GM12892 (cell line): ENCODE data around the gene TEPSIN.

Experiments
- POLR2AphosphoS5 ChIP-seq: IDR thresholded peaks from 2 replicates; pipeline ENCODE4 v1.6.1; 2011; ENCODE audit warnings: low read depth, low read length, control low read depth
- TAF1 ChIP-seq: IDR thresholded peaks from 2 replicates; pipeline ENCODE4 v1.6.1; 2011; ENCODE audit warnings: low read depth, mild to moderate bottlenecking, control low read depth, low read length, borderline replicate concordance

DNA sequence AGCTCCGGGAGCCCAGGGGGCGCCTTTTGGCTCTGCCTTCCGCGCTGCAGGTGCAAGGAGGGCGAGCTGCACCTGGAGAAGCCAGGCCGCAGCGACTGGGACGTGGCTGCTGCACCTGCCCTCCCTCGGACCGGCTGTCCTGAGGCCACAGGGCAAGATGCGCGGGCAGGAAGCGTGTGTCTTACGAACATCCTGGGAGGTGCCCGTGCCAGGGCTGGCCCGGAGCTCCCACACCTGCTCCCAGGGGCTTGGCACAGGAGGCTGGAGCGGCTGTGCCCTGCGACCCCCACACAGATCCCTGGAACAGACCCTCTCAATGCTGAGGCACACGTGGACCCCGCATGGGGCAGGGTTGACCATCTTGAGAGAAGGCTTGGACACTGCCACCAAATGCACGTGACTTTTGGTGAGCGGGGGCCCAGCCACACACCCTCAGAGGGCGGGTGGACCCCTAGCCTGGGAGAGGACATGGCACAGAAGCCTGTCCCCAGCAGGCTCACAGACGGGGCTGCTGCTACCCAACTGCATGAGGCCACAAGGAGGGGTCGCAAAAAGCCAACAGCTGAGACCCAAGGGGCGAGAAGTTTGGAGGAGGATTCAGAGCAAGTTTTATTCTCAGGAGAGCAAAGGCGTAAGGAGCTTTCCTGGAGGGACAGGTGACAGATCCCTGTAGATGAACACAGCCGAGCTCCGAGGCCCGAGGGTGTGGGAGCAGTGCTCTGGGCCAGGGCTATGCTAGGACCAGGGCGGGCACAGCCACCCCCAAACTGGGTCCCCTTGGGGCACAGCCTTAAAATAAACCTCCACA is 11.6 kb upstream of the TEPSIN start:
- no peak for TF ChIP-seq TAF1
- no peak for TF ChIP-seq POLR2AphosphoS5
